ENCODE measurements around the gene GMDS. TPM values are rescaled to one million over a fixed set of nuclear protein-coding genes. Genes with fewer than 3 reads are reported as not detected.

The GMDS gene
- polyA plus RNA-seq, 1 of the 3 experiments (the other 2 are of a cell fraction) = 12.3 TPM

DNA sequence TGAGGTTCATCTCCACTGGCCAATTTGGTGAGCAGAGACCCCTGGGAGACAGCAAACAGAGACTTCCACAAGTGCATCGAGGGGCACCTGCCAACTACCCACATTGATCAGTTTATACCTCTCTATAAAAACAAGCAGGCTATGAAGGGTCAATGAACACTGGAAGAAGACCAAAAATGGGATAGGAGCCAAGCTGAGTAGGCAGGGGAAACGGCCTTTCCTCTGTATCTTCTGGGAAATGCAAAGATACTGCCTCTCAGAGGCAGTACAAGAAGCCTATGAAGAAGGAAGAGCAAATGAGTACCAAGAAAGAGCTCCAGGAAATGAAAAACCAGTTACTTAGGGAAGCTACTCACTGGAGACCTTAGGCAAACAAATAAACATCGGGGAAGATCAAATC is 247.7 kb downstream of the GMDS start (continued):
- TF ChIP-seq, protein P1, sequence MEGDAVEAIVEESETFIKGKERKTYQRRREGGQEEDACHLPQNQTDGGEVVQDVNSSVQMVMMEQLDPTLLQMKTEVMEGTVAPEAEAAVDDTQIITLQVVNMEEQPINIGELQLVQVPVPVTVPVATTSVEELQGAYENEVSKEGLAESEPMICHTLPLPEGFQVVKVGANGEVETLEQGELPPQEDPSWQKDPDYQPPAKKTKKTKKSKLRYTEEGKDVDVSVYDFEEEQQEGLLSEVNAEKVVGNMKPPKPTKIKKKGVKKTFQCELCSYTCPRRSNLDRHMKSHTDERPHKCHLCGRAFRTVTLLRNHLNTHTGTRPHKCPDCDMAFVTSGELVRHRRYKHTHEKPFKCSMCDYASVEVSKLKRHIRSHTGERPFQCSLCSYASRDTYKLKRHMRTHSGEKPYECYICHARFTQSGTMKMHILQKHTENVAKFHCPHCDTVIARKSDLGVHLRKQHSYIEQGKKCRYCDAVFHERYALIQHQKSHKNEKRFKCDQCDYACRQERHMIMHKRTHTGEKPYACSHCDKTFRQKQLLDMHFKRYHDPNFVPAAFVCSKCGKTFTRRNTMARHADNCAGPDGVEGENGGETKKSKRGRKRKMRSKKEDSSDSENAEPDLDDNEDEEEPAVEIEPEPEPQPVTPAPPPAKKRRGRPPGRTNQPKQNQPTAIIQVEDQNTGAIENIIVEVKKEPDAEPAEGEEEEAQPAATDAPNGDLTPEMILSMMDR (IDR thresholded peaks at IDR 0.05) = no peak
- TF ChIP-seq ELF1 (IDR thresholded peaks at IDR 0.05) (no peak), MEF2A (IDR thresholded peaks at IDR 0.05; ENCODE audit: borderline replicate concordance, low read depth) (no peak), TEAD4 (IDR thresholded peaks at IDR 0.05; ENCODE audit: borderline replicate concordance, insufficient read depth) (no peak), GABPA (IDR thresholded peaks at IDR 0.05; ENCODE audit: low read depth) (no peak), RAD21 (IDR thresholded peaks at IDR 0.05; ENCODE audit: low read length) (no peak)
- TF ChIP-seq, protein P2, sequence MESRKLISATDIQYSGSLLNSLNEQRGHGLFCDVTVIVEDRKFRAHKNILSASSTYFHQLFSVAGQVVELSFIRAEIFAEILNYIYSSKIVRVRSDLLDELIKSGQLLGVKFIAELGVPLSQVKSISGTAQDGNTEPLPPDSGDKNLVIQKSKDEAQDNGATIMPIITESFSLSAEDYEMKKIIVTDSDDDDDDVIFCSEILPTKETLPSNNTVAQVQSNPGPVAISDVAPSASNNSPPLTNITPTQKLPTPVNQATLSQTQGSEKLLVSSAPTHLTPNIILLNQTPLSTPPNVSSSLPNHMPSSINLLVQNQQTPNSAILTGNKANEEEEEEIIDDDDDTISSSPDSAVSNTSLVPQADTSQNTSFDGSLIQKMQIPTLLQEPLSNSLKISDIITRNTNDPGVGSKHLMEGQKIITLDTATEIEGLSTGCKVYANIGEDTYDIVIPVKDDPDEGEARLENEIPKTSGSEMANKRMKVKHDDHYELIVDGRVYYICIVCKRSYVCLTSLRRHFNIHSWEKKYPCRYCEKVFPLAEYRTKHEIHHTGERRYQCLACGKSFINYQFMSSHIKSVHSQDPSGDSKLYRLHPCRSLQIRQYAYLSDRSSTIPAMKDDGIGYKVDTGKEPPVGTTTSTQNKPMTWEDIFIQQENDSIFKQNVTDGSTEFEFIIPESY (IDR thresholded peaks at IDR 0.05; ENCODE audit: borderline replicate concordance, low read depth) = no peak

DNA sequence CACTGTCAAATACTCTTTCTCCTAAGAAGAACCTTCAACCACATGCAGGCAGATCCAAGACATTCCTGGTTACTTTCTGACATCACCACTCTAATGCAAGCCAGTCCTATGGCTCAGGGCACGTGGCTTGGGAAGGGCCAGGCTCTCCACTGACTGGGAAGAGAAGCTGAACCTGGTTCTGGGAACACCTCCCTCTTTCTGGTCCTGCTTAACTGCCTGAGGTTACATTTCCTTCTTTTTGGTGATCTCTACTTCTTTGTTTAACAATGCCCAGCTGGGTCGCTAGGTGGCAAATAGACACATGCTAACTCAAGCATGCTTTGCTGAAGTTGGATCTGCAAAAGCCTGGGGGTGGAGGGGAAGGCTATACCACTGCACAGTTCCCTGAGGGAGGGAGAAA is 249.8 kb downstream of the GMDS start:
- POLR2A ChIA-PET = no interaction called here
- TF ChIP-seq, protein P3, sequence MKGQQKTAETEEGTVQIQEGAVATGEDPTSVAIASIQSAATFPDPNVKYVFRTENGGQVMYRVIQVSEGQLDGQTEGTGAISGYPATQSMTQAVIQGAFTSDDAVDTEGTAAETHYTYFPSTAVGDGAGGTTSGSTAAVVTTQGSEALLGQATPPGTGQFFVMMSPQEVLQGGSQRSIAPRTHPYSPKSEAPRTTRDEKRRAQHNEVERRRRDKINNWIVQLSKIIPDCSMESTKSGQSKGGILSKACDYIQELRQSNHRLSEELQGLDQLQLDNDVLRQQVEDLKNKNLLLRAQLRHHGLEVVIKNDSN (IDR thresholded peaks at IDR 0.05; ENCODE audit: borderline replicate concordance, low read depth) = no peak
- TF ChIP-seq RXRA (IDR thresholded peaks at IDR 0.05; ENCODE audit: borderline replicate concordance, low read depth) = no peak
- no peak for TF ChIP-seq NRF1 (IDR thresholded peaks at IDR 0.05; ENCODE audit: low read depth, low read length)
- TF ChIP-seq YY1 (IDR thresholded peaks at IDR 0.05; ENCODE audit: low read depth) = no peak
- no peak for TF ChIP-seq GABPA (IDR thresholded peaks at IDR 0.05; ENCODE audit: low read depth)
- TF ChIP-seq RCOR1 (IDR thresholded peaks at IDR 0.05; ENCODE audit: low read length) = no peak
- TF ChIP-seq, protein P2 (IDR thresholded peaks at IDR 0.05; ENCODE audit: borderline replicate concordance, low read depth) = no peak
- TF ChIP-seq RAD21 (IDR thresholded peaks at IDR 0.05; ENCODE audit: low read length) = no peak
- TF ChIP-seq, protein P4, sequence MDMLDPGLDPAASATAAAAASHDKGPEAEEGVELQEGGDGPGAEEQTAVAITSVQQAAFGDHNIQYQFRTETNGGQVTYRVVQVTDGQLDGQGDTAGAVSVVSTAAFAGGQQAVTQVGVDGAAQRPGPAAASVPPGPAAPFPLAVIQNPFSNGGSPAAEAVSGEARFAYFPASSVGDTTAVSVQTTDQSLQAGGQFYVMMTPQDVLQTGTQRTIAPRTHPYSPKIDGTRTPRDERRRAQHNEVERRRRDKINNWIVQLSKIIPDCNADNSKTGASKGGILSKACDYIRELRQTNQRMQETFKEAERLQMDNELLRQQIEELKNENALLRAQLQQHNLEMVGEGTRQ (IDR thresholded peaks at IDR 0.05; ENCODE audit: borderline replicate concordance, low read depth, low read length) = no peak
- TF ChIP-seq EZH2phosphoT487 (IDR thresholded peaks at IDR 0.05; ENCODE audit: borderline replicate concordance, low read depth) = no peak
- TF ChIP-seq ELF1 (IDR thresholded peaks at IDR 0.05) = no peak
- no peak for TF ChIP-seq CHD2 (IDR thresholded peaks at IDR 0.05; ENCODE audit: low read length, partially characterized antibody)
- TF ChIP-seq RFX5 (IDR thresholded peaks at IDR 0.05; ENCODE audit: low read length) = no peak
- TF ChIP-seq, protein P5, sequence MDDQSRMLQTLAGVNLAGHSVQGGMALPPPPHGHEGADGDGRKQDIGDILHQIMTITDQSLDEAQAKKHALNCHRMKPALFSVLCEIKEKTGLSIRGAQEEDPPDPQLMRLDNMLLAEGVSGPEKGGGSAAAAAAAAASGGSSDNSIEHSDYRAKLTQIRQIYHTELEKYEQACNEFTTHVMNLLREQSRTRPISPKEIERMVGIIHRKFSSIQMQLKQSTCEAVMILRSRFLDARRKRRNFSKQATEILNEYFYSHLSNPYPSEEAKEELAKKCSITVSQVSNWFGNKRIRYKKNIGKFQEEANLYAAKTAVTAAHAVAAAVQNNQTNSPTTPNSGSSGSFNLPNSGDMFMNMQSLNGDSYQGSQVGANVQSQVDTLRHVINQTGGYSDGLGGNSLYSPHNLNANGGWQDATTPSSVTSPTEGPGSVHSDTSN (IDR thresholded peaks at IDR 0.05) = no peak
- TF ChIP-seq POLR2AphosphoS5 (IDR thresholded peaks at IDR 0.05; ENCODE audit: low read depth, low read length) = no peak
- CTCF ChIA-PET = interaction anchor here (0.7 kb wide), 1 partner anchor 25 kb away, joined by 3 read pairs; no protein-coding TSS in a partner anchor

More for the DNA sequence above, 249.8 kb downstream of the GMDS start:
- Histone ChIP-seq H2AFZ (ENCODE audit: low read depth) (no peak overlapping the region), H3K79me2 (ENCODE audit: insufficient read depth) (no peaks in the 10 kb centered on the region), H3K9me3 (no peaks in the 10 kb centered on the region), H3K4me2 (no peak overlapping the region), H3K4me3 (ENCODE audit: low read depth in 2 of 2, low read length in 1 of 2) (no peak overlapping the region), H3K4me1 (ENCODE audit: control insufficient read depth in 1 of 2, insufficient read depth in 2 of 2, low read depth in 1 of 2, low read length in 1 of 2) (no peaks in the 10 kb centered on the region), H3K27me3 (ENCODE audit: insufficient read depth) (no peaks in the 10 kb centered on the region), H3K9me2 (no peaks in the 10 kb centered on the region), H3F3A (replicated peaks; ENCODE audit: insufficient read depth) (no peaks in the 10 kb centered on the region), H3K27ac (ENCODE audit: low read depth in 2 of 2, low read length in 1 of 2) (no peak overlapping the region), H3K9ac (no peak overlapping the region), H4K20me1 (ENCODE audit: insufficient read depth) (no peaks in the 10 kb centered on the region), H3K36me3 (replicated peaks in 1 of 2; ENCODE audit: control insufficient read depth in 1 of 2, insufficient read depth in 2 of 2, low read length in 1 of 2) (no peaks in the 10 kb centered on the region)
- DNase-seq = no peak
- 86% methylated on average over 2 of the region's 2 CpGs for WGBS (ENCODE audit: low lambda C conversion rate)

Measured in SK-N-SH (cell line).